Bronchial epithelial cell (primary cell): ENCODE data around the gene STAC2. TPM values are rescaled to one million over a fixed set of nuclear protein-coding genes. Genes with fewer than 3 reads are reported as not detected.
A peak's percentile ranks its signal among the peaks of the same experiment; 100 is the strongest.

Source experiments
- DNase-seq: peaks from one replicate; pipeline ENCODE4 v3.0.0-alpha.2; 2010; ENCODE audit warnings: low read depth
- FAIRE-seq: peaks from 2 replicates; lab custom pipeline; 2011; peaks lifted over from hg19 to GRCh38; lab: Jason Lieb, UNC
- H3K27me3 ChIP-seq: 2 replicates; pipeline ENCODE4 v1.5.1; 2011; ENCODE audit warnings: low read length; ENCODE audit not compliant: control insufficient read depth, insufficient read depth
- H3K36me3 ChIP-seq: 2 replicates; pipeline ENCODE4 v1.5.1; 2011; ENCODE audit warnings: low read length; ENCODE audit not compliant: control insufficient read depth, insufficient read depth
- H3K4me3 ChIP-seq: 2 replicates; pipeline ENCODE4 v1.5.1; 2011; ENCODE audit warnings: mild to moderate bottlenecking, low read depth, low read length, control low read depth
- total RNA-seq: library from RNA; depleted of rRNA; stranded (reverse); fragments of >200 nt; gene quantifications from 2 replicates; pipeline ENCODE4 v1.2.1, GENCODE V29; 2014
- TF ChIP-seq, protein P1 (sequence below): IDR thresholded peaks from 2 replicates; pipeline ENCODE4 v1.5.1; 2011; ENCODE audit warnings: mild to moderate bottlenecking, moderate library complexity, low read length, control low read depth, inconsistent platforms; ENCODE audit not compliant: insufficient read depth, severe bottlenecking

Gene STAC2
- total RNA-seq, 1 donor from 2014 or later = not detected

- Histone ChIP-seq H3K27me3 (no peaks in the 10 kb centered on the region), H3K4me3 (no peak overlapping the region), H3K36me3 (peaks cover 9% of the 10 kb centered on the region)
- TF ChIP-seq, protein P1, sequence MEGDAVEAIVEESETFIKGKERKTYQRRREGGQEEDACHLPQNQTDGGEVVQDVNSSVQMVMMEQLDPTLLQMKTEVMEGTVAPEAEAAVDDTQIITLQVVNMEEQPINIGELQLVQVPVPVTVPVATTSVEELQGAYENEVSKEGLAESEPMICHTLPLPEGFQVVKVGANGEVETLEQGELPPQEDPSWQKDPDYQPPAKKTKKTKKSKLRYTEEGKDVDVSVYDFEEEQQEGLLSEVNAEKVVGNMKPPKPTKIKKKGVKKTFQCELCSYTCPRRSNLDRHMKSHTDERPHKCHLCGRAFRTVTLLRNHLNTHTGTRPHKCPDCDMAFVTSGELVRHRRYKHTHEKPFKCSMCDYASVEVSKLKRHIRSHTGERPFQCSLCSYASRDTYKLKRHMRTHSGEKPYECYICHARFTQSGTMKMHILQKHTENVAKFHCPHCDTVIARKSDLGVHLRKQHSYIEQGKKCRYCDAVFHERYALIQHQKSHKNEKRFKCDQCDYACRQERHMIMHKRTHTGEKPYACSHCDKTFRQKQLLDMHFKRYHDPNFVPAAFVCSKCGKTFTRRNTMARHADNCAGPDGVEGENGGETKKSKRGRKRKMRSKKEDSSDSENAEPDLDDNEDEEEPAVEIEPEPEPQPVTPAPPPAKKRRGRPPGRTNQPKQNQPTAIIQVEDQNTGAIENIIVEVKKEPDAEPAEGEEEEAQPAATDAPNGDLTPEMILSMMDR = peak; percentile 93
- DNase-seq (peak; percentile 25), FAIRE-seq (no peak)
These were observed 50.6 kb downstream of the STAC2 start for GRCh38 chr17:39174920-39175694.

GRCh38 chr17:39173526-39174274, 52.0 kb downstream of the STAC2 start:
- Histone ChIP-seq H3K4me3 (no peak overlapping the region), H3K27me3 (no peaks in the 10 kb centered on the region), H3K36me3 (peaks cover 9% of the 10 kb centered on the region)
- DNase-seq = no peak
- FAIRE-seq = no peak
- TF ChIP-seq, protein P1 = no peak

DNA sequence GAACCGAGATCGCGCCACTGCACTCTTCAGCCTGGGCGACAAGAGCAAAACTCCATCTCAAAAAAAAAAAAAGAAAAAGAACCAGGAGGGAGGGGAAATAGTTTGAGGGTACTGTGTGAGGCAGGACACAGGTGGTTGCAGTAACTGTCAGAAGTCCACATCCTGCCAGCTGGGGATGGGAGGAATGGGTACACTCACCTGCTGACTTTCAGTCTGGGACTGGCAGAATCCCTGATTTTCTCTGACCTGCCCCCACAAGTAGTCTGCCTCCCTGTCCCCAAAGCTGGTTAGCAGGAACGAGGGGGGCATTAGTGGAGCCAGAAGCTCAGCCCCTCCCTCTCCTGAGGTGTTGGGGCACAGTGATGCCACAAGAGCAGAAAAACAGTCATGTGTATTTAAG, 52.7 kb downstream of the STAC2 start:
- TF ChIP-seq, protein P1 = no peak
- peak; percentile 58 for FAIRE-seq
- DNase-seq = no peak
- H3K27me3 ChIP-seq = no peaks in the 10 kb centered on the region
- H3K4me3 ChIP-seq = no peak overlapping the region
- peaks cover 9% of the 10 kb centered on the region for H3K36me3 ChIP-seq

DNA sequence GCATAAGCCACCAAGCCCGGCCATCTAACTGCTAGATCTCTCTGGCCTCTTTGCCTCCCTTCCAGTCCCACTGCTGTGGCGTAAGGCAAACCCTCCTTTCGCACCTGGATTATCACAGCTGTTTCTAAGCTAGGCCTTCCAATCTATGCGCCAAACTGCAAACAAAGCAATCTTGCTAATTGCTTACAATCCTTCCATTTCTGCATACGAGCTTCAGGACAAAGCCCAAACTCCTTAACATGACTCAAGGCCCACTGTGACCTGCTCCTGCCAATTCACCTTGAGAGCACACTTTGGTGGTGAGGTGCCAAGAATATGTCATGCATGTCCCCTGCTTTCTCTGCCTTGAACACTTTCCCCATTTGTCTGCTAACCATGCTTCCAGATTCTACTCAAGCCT, 53.8 kb downstream of the STAC2 start:
- H3K36me3 ChIP-seq = no peaks in the 10 kb centered on the region
- FAIRE-seq (peak; percentile 82), DNase-seq (no peak)
- no peak overlapping the region for H3K4me3 ChIP-seq
- TF ChIP-seq, protein P1 = no peak
- H3K27me3 ChIP-seq = no peaks in the 10 kb centered on the region

- TF ChIP-seq, protein P1 = no peak
- Histone ChIP-seq H3K27me3 (no peaks in the 10 kb centered on the region), H3K4me3 (no peak overlapping the region), H3K36me3 (no peaks in the 10 kb centered on the region)
- DNase-seq (no peak), FAIRE-seq (no peak)
These were observed 55.2 kb downstream of the STAC2 start for GRCh38 chr17:39170558-39170957.
